ENCODE measurements around the gene GPR85. TPM values are rescaled to one million over a fixed set of nuclear protein-coding genes. Genes with fewer than 3 reads are reported as not detected.

GPR85 gene
- total RNA-seq, 1 experiment from 2014 or later = 0.65 TPM

GRCh38 chr7:113046453-113046852 lies 40.2 kb downstream of the GPR85 start:
- H3F3A ChIP-seq (ENCODE audit: insufficient read depth, low read depth) = no peaks in the 10 kb centered on the region
- no peaks in the 10 kb centered on the region for H3K79me2 ChIP-seq (ENCODE audit: low read depth)
- H3K27me3 ChIP-seq (ENCODE audit: insufficient read depth, low read depth) = no peaks in the 10 kb centered on the region
- POLR2A ChIA-PET (ENCODE audit: unreplicated experiment) = no interaction called here
- H3K9me3 ChIP-seq (ENCODE audit: insufficient read depth, low read depth) = no peaks in the 10 kb centered on the region
- H3K4me3 ChIP-seq = no peak overlapping the region
- no peak for TF ChIP-seq CTCF (conservative IDR thresholded peaks at IDR 0.05)
- no peaks in the 10 kb centered on the region for H3K36me3 ChIP-seq (ENCODE audit: low read depth)
- H3K4me1 ChIP-seq (replicated peaks; ENCODE audit: insufficient read depth) = no peaks in the 10 kb centered on the region
- H2AFZ ChIP-seq = no peak overlapping the region
- H3K9me2 ChIP-seq (ENCODE audit: insufficient read depth) = no peaks in the 10 kb centered on the region
- CTCF ChIA-PET = no interaction called here
- H3K4me2 ChIP-seq = no peak overlapping the region
- no peak overlapping the region for H3K27ac ChIP-seq
- H4K20me1 ChIP-seq (ENCODE audit: insufficient read depth) = no peaks in the 10 kb centered on the region
- BruUV-seq (replicated peaks) = no TSS peak
- DNase-seq = no peak
- intact Hi-C loops (cut with micrococcal nuclease; ENCODE audit: unreplicated experiment) = no loop called here

- no TSS peak for BruUV-seq (replicated peaks)
- Histone ChIP-seq H3K79me2 (ENCODE audit: low read depth) (no peaks in the 10 kb centered on the region), H3K27me3 (ENCODE audit: insufficient read depth, low read depth) (no peaks in the 10 kb centered on the region), H3K4me1 (replicated peaks; ENCODE audit: insufficient read depth) (no peaks in the 10 kb centered on the region), H3K27ac (no peak overlapping the region), H3K36me3 (ENCODE audit: low read depth) (no peaks in the 10 kb centered on the region), H3K4me2 (no peak overlapping the region), H3K9me3 (ENCODE audit: insufficient read depth, low read depth) (no peaks in the 10 kb centered on the region), H2AFZ (no peak overlapping the region), H3K4me3 (no peak overlapping the region), H4K20me1 (ENCODE audit: insufficient read depth) (no peaks in the 10 kb centered on the region), H3F3A (ENCODE audit: insufficient read depth, low read depth) (no peaks in the 10 kb centered on the region), H3K9me2 (ENCODE audit: insufficient read depth) (no peaks in the 10 kb centered on the region)
- no peak for TF ChIP-seq CTCF (conservative IDR thresholded peaks at IDR 0.05)
- TF ChIP-seq EZH2 (IDR thresholded peaks at IDR 0.05; ENCODE audit: low read depth) = no peak
- CTCF ChIA-PET = no interaction called here
- no peak for DNase-seq
- POLR2A ChIA-PET (ENCODE audit: unreplicated experiment) = no interaction called here
- intact Hi-C loops (cut with micrococcal nuclease; ENCODE audit: unreplicated experiment) = no loop called here
These were observed 41.2 kb downstream of the GPR85 start for GRCh38 chr7:113045379-113045778.

- H3K9me3 ChIP-seq (ENCODE audit: insufficient read depth, low read depth) = no peaks in the 10 kb centered on the region
- CTCF ChIA-PET = no interaction called here
- intact Hi-C loops (cut with micrococcal nuclease; ENCODE audit: unreplicated experiment) = no loop called here
These were observed 42.2 kb downstream of the GPR85 start for GRCh38 chr7:113044394-113044793.

More at GRCh38 chr7:113044394-113044793, 42.2 kb downstream of the GPR85 start:
- no peak overlapping the region for H3K27ac ChIP-seq
- H3K4me3 ChIP-seq = no peak overlapping the region
- POLR2A ChIA-PET (ENCODE audit: unreplicated experiment) = interaction anchor here (0.5 kb wide), 1 partner anchor 42 kb away, joined by 5 read pairs; the partner anchor contains the start of gene GPR85
- H3K27me3 ChIP-seq (ENCODE audit: insufficient read depth, low read depth) = no peaks in the 10 kb centered on the region
- H3K36me3 ChIP-seq (ENCODE audit: low read depth) = no peaks in the 10 kb centered on the region
- no peak for TF ChIP-seq CTCF (conservative IDR thresholded peaks at IDR 0.05)
- TF ChIP-seq EZH2 (IDR thresholded peaks at IDR 0.05; ENCODE audit: low read depth) = no peak
- H3K9me2 ChIP-seq (ENCODE audit: insufficient read depth) = no peaks in the 10 kb centered on the region
- no peak overlapping the region for H2AFZ ChIP-seq
- no peaks in the 10 kb centered on the region for H3K79me2 ChIP-seq (ENCODE audit: low read depth)
- no peaks in the 10 kb centered on the region for H3K4me1 ChIP-seq (replicated peaks; ENCODE audit: insufficient read depth)
- no peaks in the 10 kb centered on the region for H3F3A ChIP-seq (ENCODE audit: insufficient read depth, low read depth)
- no peak for DNase-seq
- BruUV-seq (replicated peaks) = no TSS peak
- no peak overlapping the region for H3K4me2 ChIP-seq
- no peaks in the 10 kb centered on the region for H4K20me1 ChIP-seq (ENCODE audit: insufficient read depth)

All from PC-9 (cell line).